GM12873 (cell line): ENCODE measurements around the gene ADRA2B.

ENCODE experiments used
- CTCF ChIP-seq: IDR thresholded peaks from 2 replicates; pipeline ENCODE4 v1.5.1; 2012; ENCODE audit warnings: low read depth, mild to moderate bottlenecking, moderate library complexity, low read length, control low read depth; ENCODE audit not compliant: insufficient read depth; ENCODE audit errors: missing control alignments

The ADRA2B gene

GRCh38 chr2:96097441-96097840 lies 18.9 kb downstream of the ADRA2B start:
- TF ChIP-seq CTCF, result no peak

GRCh38 chr2:96095116-96095636 lies 21.2 kb downstream of the ADRA2B start:
- TF ChIP-seq CTCF, result no peak

GRCh38 chr2:96093528-96093927 lies 22.8 kb downstream of the ADRA2B start:
- TF ChIP-seq CTCF, result no peak

GRCh38 chr2:96092951-96093350 lies 23.4 kb downstream of the ADRA2B start:
- no peak for TF ChIP-seq CTCF

GRCh38 chr2:96092573-96092877 lies 23.8 kb downstream of the ADRA2B start:
- no peak for TF ChIP-seq CTCF

- no peak for TF ChIP-seq CTCF
Measured at GRCh38 chr2:96091711-96092572, 24.4 kb downstream of the ADRA2B start.

- no peak for TF ChIP-seq CTCF
Measured at GRCh38 chr2:96091141-96091710, 25.1 kb downstream of the ADRA2B start.
